NCI-H187 (cell line): ENCODE measurements around the gene PI4KB.
A peak's percentile ranks its signal among the peaks of the same experiment; 100 is the strongest.
"Not testable (repeated sequence)": the region's sequence is repeated elsewhere in the genome, so short reads cannot be mapped to it uniquely, and the experiment has no call there.

Experiments used
- DNase-seq, 2 experiments: peaks; one replicate each; lab custom pipeline; 2025; lab: John Stamatoyannopoulos, UW

PI4KB gene

DNA sequence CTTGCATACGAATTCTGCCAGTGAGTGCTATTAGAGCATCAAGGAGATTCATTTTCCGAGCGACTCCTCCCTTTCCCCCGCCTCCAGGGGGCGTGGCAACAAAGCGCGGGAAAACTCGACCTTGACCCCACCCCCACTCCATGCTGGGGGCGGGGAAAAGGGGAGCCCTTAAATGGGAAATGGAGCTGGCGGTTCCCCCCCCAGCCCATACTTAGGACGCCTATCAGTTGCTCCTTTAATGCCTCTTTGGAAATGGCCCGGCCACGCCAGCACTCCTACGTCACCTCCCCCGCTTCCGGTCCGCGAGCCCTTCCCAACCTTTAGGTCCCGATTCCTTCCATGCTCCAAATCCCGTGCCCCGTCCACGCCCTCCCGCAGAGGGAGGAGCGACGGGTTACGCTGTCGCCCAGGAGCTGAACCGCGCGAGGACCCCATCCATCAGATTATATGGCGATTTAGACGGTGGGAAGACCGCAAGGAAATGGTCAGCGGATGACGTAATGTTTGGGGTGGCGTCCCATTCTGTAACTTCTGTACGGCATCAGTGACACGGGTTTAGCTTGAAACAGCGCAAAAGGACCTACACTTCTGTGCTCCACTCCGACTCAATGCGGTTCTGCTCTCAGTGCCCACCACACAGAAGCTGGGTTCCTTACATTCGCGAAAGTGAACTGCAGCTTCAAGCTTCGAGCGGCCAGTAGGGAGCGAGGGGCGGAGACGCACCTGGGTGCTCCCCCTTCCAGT is 45.8 kb downstream of the PI4KB start:
- DNase-seq = peak; percentile 100

DNA sequence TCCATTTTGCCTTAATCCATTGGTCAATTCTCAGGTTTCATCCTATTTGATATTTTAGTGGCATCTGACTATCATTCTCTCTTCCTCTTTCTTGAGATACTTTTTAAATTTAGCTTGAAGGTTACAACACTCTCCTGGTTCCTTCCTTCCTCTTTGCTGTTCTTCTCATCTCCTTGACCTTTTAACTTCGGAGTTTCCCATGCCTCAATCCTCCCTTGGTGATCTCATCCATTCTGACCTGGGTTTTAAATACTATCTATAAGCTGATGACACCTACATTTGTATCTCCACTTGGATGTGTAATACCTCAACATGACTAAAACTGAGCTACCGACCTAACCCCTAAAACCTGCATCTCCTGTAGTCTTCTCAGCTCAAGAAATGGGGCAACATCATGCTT is 50.0 kb downstream of the PI4KB start:
- no peak for DNase-seq

DNA sequence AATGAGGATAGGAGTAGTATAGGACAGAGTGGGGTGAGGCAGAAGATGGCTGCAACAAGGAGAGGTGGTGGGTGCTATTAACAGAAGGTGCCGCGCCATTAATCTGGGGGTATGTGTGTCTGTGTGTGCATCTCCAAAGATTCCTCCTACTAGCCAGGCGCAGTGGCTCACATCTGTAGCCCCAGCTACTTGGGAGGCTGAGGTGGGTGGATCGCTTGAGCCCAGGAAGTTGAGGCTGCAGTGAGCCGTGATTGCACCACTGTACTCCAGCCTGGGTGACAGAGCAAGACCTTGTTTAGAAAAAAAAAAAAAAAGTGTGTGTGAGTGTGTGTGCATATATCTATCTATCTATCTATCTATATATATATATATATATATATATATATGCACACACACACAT is 51.9 kb downstream of the PI4KB start:
- not testable (repeated sequence) for DNase-seq

DNA sequence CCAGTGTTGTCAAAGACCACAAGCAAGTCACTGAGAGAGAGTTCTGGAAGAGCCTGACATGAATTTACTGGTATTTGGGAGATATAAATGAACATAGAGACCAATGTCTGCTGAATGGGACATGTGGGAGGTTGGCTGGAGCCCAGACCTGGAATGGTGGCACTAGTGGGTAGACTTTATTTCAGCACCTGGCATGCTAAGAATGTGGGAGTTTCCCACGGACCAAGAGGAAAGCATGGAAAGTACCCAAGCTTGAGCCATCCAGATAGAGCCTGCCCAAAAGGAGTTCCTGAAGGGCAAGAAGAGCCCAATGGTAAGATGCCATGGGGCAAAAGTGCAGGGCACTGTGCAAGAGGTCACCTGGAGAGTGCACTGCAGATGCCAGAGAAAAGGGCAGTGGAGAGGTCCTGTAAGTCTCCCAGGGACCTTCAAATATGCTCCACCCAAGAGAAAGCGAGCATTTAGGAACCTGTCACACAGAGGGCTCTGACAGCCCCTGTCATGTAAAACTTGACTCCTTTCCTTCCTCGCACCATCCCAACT is 53.2 kb downstream of the PI4KB start:
- no peak for DNase-seq

DNA sequence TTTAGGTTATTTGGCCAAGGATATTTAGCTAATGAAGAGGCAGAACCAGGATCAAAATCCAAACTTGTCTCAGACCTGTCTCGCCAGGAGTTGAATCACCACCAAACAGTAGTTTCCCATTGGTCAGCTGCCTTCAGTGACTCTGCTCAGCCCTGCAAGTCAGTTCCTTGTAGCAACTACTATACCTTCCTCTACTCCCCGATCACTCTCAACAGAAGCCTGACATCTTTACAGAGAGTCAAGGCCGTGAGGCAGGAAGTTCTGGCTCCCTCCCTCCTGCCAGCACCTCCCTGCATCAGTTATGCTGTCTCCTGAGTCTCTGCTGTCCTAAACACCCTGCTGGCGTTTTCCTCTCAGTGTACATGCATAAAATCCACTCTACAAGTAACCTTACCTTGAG is 59.5 kb downstream of the PI4KB start:
- DNase-seq = no peak

DNA sequence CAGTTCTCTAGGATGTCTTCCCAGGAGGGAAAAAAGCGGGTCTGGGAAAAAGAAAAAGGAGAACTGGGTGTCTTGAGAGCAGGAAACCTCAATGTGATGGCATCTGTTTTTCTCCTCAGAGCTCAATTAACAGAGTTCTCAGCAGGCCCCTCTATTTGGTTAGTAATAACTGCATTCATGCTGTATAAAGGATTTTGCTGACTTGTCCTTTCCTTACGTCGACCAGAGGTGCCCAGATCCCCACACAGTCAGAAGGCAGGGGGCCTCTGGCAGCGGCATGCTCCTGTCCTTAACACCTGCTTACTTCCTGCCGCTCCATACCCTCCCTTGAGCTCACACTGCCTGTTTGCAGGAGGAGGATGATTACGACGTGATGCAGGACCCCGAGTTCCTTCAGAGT is 60.4 kb downstream of the PI4KB start:
- DNase-seq = no peak

DNA sequence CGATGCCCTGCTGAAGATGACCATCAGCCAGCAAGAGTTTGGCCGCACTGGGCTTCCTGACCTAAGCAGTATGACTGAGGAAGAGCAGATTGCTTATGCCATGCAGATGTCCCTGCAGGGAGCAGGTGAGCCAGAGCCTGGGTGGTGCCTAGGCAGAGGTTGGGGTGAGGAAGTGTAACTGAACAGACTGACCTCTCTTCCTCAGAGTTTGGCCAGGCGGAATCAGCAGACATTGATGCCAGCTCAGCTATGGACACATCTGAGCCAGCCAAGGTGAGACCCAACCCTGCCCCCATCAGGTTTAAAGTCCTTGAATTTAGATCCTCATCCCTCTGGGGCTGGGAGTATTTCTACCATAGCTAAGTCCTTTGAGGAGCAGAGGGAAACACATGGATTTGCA is 60.9 kb downstream of the PI4KB start:
- DNase-seq = no peak

DNA sequence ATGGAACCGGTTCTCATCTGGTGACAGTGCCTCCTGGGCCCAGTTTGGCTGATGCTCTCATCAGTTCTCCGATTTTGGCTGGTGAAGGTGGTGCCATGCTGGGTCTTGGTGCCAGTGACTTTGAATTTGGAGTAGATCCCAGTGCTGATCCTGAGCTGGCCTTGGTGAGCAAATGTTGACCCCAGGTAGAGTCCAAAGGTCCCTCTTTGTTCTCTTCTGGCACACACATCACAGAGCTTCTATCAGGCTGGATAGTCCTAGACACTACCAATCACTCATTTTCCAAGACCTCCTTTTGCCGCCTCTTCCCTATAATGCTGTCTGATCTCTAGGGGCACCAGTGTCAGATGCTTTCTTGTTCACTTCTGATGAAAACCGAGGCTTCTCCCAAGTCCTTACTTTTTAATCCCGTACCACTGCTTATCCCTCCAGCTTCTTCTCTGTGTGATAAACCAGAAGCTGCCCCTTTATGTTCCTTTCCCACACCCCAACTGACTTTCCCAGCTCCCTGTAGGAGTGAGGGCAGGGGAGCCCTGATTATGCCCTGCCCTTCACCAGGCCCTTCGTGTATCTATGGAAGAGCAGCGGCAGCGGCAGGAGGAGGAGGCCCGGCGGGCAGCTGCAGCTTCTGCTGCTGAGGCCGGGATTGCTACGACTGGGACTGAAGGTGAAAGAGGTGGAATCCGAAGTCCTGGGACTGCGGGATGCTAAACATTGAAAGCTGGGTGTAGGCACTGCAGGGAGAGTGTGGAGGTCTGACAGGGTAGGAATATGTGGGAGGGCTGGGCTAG is 61.6 kb downstream of the PI4KB start:
- no peak for DNase-seq

DNA sequence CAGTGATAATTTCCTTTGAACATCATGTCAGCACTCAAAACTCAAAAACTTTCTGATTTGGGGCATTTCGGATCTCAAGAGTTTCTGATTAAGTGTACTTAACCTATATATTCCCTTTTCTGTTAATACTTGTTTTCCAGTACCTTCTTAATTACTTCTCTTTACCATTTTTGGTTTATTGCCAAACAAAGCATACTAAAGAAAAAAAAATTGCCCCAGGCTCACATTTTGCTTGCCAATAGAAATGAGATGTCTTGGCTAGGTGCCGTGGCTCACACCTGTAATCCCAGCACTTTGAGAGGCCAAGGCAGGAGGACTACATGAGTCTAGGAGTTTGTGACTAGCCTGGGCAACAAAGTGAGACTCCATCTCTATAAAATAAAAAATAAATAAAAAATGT is 67.9 kb downstream of the PI4KB start:
- DNase-seq = no peak

DNA sequence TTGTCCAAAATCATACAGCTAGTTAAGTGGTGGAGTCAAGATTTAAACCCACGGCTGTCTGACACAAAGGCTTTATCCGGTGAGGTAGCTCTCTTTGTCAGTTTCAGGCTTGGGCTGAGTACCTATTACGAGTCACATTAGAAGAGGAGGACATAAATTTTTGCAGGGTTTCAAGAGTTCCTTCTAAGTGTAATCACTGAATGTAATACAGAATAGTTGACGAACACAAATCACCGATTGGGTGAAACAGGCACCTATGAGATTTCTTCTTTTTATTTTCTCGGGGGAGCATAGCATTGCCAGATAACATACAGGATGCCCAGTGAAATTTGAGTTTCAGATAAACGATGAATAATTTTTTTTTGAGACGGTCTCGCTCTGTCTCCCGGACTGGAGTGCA is 71.8 kb downstream of the PI4KB start:
- DNase-seq = no peak

DNA sequence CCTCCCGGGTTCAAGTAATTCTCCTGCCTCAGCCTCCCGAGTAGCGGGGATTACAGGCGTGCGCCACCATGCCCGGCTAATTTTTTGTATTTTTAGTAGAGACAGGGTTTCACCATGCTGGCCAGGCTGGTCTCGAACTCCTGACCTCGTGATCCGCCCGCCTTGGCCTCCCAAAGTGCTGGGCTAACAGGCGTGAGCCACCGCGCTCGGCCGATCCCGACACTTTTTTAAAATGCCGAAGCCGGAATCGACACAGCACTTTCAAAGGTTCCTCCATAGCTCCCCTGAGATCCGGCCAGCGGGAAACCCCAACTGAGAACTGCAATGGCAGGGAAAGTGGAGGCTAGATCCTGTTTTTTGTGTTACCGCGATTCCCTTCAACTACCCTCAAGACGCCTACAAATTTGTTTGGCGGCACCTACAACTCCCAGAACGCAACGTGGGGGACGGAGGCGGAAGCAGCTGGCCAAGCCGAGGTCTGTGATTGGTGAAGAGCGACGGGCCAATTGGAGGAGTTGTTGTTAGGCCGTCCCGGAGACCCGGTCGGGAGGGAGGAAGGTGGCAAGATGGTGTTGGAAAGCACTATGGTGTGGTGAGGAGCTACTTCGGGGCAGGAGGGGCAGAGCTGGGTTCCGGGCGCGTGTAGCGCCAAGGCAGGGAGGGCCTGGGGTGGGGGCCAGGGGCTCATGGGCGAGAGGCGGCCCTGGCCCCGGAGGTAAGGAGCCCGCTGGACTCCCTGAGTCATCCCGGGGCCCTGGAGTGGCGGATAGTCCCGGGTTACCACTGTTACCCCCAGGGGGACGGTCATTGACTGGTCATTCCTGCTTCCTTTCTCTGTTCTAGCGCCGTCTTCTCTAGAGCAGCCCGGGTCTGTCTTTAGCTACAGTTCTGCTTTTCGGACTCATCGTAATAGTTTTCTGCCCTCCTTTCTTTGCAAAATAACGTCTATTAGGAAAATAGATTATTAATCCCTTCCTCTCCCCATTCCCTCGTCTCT is 72.7 kb downstream of the PI4KB start, which contains the start of gene PSMD4:
TSS of gene PSMD4 (plus strand) at position 518 of the 997 bp plus-strand sequence. CDS start at position 567, 49 bp downstream.
- peak; percentile 99 for DNase-seq

DNA sequence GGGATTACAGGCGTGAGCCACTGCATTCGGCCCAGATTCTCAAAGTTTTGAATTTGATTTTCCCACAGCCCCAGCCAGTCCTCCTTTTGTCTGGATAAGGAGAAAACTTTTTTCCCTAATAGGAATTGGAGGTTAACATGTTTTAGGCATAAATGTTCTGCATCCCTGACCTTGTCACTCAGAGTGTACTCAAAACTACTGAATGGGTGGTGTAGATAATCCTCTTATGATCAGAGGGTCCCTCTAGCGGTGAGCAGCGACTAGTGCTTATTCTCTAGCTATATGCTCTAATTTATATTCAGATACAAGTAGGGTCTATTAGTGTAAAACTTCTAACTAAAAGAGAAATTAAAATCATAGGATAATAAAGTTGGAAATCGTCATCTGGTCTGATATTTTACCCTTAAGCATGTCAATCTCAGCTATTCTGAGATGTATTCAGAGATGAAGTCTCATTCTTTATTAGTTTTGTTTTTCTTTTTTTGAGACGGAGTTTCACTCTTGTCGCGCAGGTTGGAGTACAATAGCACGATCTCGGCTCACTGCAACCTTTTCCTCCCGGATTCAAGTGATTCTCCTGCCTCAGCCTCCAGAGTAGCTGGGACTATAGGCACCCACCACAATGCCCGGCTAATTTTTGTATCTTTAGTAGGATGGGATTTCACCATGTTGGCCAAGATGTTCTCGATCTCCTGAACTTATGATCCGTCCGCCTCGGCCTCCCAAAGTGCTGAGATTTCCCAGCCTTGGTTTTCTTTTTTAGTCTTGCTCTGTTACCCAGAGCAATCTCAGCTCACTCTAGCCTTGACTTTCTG is 75.4 kb downstream of the PI4KB start:
- peak in 1 of 2 experiments; percentile 76 for DNase-seq

DNA sequence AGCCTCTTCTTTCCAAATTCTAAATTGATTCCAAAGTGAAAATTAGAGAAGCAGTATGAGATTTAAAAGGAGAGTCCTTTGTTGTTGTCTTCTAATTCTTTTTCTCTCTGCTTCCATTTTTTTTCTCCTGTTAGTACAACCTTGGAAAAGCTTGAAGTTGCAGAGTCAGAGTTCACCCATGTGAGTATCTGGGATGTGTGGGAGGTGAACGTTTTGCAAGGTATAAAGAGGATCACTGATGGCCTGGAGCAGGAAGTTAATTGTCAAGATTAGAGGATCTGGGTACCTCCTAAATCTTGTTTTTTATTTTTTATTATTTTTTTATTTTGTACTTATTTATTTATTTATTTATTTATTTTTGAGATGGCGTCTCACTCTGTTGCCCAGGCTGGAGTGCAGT is 80.4 kb downstream of the PI4KB start:
- no peak for DNase-seq

DNA sequence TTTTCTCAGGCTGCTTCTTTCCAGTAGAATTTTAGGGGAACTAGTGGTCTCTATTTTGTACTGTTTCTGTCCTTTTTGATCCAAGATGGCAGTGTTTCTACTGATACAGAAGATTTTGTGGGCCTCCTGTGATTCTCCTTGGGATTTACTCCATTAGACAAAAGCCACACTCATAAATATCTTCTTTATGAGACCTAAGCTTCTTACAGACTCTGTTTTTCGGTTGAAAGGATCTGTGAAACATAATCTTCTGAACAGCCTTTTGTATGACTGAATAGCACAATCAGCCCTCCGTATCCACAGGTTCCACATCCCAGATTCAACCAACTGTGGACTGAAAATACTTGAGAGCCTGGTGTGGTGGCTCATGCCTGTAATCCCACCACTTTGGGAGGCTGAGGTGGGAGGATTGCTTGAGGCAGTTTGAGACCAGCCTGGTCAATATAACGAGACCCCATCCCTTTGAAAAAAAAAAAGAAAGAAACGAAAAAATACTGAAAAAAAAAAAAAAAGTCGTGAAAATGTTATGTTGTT is 83.5 kb downstream of the PI4KB start:
- DNase-seq = no peak

DNA sequence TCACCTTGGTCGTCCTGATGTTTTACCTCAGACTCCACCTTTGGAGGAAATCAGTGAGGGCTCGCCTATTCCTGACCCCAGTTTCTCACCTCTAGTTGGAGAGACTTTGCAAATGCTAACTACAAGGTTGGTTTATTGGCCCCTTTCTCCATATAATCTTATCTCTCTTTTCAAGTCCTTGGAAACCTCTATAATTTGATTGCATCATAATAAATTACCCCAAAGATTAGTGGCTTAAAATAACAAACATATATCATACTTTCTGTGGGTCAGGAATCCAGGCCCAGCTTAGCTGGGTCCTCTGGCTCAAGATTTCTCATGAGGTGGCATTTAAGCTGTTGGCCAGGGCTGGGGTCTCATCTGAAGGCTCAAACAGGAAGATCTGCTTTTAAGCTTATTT is 84.8 kb downstream of the PI4KB start:
- no peak for DNase-seq
